HG03025 (cell line): ENCODE data around the gene LRP1.

Experiments used
- ATAC-seq: cut with Tn5 transposase; IDR thresholded peaks from one replicate; pipeline ENCODE4 v1.9.1; 2021; ENCODE audit warnings: mild to moderate bottlenecking, moderate library complexity; ENCODE audit not compliant: unreplicated experiment, low FRiP score

The LRP1 gene

DNA sequence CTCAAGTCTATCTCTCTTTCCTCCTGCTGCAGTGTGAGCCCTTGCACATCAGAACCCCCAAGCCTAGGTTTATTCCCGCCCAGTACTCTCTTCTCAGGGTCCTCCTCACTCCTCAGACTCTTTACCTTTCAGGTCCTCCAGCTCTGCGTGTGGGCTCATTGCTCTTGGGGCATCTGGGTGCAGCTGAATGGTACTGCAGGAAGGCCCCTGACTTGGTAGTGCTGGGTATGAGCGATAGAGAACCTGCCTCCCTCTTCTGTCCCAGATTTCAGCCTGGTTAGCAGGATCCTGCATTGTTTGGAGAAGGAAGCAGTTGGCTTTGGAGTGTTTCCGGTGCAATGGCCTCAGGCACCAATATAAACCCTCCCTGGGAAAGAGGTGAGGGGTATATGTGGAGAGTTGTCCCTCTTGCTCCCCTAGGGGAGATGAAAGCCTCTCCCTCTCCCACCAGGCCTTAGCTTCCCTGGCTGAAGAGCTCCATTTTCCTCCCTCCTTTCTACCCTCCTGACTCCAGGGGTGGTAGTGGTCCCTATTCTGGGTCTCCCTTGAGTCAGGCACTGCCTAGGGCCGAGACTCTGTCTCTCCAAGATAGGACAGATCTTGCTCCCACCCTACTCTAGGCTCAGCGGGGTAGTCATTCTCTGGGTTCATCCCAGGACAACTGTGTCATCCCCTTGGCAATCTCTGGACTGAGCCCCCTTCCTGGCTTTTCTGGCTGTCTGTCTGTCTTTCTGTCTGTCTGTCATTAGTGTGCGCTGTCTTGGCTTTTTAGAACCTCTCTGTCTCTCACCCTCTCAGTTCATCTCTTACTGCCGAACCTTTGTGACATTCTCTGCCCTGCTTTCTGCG lies 3.8 kb downstream of the LRP1 start:
- no peak for ATAC-seq

DNA sequence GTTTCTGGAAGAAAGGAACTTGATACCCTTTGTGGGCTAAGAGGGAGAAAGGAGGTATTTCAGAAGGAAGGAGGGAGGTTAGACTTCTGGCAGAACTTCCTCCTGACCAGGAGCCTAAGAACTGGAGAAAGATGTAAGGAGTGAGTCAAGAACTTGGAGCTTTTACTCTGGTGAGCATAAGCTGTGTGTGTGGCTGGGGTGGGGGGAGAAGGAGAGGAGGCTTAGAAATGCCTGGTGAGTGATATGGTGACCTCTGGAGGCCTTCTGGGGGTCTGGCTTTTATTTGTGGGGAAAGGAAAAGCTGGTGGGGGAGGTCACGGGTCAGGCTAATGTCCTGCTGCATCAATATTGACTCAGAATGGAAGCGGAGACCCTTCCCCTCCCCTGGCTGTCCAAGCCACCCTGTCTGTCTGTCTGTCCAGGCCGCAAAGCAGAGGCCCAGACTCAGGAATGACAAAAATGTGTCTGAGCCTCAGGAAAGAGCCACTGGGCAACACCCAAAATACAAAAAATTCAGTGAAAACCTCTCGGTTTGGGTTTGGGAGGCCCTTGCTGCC lies 4.8 kb downstream of the LRP1 start:
- ATAC-seq, result no peak

DNA sequence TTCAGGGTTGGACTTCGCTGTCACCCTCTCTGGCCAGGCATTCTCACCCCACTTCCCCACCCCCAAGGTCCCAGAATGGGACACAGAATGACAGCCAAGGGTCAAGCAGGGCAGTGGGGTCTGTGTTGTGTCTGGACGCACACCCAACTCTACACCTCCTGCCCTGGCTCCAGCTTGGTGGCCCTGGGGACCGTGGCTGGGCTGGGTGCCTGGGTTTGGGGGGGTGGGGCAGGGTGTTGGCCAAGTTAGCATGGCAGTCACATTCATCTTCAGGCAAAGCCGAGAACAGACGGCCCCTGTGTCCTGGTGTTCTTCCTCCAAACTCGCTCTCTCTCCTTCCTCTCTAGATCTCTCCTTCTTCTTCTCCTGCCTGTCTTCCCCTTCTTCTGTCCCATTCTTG lies 5.6 kb downstream of the LRP1 start:
- no peak for ATAC-seq

DNA sequence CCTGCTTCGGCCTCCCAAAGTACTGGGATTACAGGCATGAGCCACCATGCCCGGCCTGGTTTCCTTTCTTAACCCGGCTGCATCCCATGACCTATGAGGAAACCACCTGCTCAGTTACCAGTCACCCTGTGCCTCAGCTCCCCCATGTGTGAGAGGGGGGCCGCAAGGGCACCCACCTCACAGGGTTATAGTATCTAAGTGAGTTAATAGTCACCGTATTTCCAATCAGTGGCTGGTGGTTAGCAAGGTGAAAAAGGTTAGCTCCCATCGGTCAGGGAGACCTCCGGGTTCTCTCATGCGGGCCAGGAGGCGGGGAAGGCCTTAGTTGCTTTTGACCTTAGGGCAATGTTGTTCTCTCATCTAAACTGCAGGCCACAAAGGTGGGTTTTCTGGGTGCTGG lies 6.7 kb downstream of the LRP1 start:
- ATAC-seq, result no peak

DNA sequence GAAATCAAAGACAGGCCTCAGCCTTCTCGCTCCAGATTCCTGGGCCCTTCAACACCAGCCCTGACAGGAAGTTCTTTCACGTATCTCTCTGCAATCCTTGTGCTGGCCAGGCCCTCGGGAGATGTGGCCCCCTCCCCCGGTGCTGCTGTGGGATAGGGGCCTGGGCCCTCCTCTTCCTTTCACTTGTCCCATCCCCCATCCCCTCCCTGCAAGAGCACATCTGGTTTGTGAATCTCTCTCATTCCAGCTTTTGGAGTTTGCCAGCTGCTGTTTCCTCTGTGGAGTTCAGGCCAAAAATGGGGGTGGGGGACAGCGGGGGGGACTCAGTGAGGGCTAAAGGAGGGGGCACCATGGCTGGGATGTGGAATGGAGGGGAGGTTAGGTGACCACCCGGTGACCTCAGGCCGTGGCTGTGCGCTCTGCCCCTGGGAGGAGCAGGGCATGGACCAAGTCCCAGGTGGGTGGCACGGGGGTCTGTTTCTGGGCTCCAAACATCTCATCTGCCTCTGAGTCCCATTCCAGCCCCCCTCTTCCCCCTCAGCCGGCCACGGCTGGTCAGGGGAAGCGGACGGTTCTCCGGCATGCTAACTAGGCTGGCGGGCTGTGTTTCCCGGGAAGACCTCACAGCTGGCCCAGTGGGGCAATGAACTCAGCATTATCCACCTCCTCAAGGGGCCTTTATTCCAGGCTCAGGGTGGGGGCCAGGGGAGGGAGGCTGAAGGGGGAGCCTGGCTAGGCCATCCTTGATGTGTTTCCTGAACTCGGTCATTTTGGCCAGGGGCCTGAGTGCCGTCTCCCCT lies 7.4 kb downstream of the LRP1 start:
- ATAC-seq, result no peak

DNA sequence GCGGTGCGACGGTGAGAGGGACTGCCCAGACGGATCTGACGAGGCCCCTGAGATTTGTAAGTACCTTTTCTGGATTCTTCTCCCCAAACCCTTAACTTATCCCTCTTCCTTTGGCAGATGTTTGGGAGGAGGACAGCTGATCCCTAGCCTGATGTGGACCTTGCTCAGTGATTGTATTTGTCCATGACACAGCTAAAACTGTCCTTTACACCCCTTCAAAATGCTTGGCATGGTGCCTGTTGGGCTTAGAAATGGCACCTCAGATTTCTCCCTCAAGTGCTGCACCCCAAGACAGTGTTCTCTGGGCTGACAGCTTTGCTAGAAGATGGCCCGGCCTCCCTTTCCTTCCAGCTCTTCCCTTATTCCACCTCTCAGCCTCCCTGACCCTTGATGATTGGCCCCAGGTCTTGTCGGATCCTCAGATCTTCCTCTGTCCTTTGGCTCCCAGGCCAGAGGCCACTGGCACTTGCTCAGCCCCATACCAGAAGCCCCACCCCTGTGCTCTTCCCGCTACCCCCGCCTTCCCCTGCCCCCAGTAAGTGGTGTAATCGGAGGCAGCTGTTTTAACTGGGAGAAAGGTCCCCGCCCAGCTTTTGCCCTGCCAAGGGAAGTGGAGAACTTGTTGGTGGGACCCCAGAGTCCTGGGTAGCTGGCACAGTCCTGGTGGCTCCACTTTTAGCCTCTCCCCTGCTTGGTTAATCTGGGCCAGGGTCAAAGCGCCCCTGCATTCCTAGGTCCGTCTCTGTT lies 10.4 kb downstream of the LRP1 start:
- ATAC-seq, result no peak

DNA sequence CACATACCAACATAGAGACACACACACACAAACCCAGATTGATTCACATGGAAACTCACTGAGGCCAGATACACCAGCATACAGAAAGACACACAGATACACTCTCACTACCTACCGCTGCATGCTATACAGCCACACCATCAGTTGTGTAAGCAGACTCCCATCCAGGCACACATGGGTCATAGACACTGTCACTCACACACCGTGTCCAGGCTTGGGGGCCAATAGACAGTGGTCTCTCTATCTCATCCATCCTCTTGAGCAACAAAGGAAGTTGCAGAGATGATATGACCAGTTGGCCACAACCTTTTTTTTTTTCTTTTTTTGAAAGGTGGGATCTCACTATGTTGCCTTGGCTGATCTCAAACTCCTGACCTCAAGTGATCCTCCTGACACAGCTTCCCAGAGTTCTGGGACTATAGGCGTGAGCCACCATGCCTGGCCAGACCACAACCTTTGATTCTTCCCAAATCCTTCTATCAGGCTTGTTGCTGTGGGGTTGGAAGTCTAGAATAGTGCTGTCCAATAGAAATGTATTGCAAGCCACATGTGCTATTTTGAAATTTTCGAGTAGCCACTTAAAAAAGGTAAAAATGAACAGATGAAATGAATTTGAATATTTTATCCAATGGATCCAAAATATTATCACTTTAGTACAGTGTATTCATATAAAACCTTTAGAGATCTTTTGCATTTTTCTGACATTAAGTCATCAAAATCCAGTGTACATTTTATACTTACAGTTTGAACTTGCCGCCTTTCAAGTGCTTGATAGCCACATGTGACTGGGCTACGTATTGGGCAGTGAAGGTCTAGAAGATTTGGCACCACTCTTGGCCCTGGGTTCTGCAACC lies 11.7 kb downstream of the LRP1 start:
- ATAC-seq, result no peak

DNA sequence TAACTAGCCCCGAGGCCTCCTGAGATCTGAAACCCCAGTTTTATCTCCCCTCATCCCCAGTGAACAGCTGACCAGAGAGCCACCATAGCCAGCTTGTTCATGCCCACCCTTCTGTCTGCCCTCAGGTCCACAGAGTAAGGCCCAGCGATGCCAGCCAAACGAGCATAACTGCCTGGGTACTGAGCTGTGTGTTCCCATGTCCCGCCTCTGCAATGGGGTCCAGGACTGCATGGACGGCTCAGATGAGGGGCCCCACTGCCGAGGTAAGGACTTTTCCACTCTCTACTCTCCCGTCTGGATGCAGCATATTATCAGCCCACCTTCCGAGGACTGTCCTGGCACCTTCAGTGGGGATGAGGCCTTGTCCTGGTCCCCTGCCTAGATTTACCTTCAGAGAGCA lies 13.0 kb downstream of the LRP1 start:
- no peak for ATAC-seq

DNA sequence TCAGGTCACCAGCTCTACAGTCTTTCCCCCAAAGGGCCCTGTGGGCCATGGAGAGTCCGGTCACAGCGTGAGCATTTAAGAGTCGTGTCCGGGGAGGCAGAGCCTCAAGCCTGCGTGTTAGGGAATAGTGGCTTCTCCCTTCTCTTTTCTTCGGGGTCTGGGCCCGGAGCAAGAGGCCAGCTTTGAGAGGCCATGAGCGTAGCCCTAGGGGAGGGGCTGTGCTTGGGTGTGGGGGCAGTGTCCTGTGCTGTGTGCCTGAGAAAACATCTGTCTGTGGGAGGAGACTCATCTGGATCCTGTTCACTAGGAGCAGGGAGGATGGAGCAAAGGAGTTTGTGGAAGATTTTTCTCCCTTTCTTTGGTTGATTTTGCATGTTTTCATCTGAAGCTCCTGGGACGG lies 13.8 kb downstream of the LRP1 start:
- ATAC-seq, result no peak

DNA sequence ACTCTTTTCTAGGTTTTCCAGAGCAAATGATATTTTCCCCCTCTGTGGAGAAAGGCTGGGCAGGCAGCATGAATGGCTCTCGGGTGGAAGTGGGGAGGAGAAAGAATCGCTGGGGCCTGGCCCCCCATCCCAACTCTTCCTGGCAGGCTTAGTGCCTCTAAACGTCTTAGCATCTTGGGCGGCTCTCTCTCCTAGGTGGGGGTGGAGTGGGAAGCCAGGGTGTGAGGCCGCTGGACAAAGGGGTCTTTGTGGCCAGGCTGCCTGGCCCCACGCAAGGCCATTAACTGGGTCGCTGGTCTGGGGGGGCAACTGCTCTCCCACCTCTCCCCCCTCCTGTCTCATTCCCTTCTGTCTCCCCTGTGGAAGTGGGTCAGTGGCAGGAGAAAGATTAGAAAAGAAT lies 14.4 kb downstream of the LRP1 start:
- no peak for ATAC-seq

DNA sequence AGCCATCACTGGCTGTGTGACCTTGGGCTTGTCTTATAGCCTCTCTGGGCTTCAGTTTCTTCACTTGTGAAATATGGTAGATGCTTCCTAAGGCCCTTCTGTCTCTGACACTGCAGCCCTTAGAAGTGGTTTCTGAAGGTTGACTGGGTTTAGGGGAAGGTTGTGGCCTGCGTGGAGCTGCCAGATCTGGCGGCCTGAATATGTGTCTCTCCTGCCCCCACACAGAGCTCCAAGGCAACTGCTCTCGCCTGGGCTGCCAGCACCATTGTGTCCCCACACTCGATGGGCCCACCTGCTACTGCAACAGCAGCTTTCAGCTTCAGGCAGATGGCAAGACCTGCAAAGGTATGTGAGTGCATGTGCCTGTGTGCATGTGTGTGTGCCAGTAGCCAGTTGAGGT lies 15.2 kb downstream of the LRP1 start:
- ATAC-seq, result no peak

DNA sequence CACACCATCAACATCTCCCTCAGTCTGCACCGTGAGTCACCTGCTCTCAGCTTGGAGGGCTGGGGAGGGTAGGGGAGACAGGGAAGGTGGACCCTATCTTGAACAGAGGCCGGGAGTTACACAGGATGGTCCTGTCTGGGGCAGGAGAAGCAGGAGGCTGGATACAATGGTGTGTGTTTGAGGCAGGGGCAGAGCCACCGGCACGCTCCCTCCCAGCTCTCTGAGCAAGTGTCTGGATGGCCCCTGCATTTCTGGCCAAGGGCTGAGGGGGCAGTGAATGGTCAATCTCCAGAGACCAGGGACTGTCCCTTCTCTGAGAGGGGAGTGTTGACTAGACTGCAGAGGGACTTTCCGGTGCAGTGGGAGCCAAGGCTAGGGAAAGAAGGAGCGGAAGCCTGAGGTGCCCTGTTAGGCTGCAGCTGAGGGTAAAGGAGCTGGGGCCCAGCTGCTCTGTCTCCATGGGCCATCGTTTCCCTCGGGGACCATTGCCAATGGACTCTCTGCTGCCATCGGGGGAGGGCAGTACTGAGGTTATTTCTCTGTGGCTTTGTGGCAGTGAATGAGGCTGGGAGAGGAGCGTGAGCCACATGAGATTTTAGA lies 17.3 kb downstream of the LRP1 start:
- ATAC-seq, result no peak

DNA sequence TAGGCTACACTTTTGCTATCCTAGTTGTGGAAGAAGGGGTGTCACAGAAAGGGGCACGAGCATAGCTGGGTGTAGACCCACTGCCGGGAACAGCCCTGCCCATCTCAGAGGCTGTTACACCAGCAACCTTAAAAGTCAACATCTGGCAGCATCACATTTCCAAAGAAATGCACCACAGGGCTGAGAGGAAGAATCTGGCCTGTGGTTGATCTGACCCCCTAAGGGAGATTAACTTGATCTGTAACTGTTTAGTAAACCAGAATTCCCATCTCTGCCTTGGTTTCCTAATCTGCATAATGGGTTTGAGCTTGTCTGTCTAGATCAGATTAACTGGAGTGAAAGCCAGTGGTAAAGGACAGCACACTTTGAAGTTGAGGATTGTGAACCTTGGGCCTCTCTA lies 17.8 kb downstream of the LRP1 start:
- no peak for ATAC-seq

DNA sequence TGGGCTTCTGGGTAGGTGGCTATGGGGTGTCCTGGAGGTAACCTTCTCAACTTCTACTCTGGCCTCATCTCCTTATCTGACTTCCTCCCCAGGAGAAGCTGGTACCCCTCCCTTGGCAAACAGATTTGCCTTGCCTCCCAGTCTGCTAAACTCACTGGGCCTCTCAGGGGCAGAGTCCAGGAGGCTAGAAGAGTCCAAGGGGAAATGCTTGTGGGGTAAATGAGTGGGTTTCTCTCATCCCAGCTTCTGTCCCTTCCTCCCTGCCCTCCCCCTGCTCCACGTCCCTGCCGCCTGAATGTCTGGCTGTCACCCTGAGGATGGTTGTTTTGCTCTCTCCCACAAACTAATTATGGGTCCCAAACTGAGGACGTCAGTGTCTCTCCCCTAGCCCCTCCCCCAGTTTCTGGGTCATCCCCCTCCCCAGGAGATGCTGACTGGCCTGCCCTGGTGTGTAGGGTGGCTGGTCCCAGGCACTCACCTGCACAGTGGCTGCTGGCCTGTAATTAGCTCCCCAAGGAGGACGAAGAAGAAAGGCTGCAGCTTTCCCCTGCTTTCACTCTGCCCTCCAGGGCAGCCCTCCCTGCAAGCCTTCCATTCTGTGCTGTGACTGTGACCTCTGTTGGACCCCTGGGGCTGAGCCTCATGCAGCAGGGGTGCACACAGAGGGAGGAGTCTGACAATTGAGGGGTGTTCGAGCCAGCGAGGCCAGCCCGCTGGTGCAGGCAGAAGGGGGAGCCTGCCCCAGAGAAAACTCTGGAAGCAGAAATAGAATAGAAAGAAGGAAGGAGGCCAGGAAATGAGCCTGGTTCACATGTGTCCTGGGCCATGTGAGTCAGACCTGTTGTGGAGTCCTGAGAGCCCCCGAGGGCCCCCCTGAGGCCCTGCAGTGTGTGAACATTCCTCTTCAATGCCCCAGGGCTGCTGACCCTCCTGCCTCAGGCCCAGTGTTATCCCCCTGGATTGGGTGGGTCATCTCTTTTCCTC lies 19.0 kb downstream of the LRP1 start, which contains the start of gene LRP1-AS:
Gene LRP1-AS, minus strand, starts transcription at position 659 of the 984 bp plus-strand sequence.
- no peak for ATAC-seq

DNA sequence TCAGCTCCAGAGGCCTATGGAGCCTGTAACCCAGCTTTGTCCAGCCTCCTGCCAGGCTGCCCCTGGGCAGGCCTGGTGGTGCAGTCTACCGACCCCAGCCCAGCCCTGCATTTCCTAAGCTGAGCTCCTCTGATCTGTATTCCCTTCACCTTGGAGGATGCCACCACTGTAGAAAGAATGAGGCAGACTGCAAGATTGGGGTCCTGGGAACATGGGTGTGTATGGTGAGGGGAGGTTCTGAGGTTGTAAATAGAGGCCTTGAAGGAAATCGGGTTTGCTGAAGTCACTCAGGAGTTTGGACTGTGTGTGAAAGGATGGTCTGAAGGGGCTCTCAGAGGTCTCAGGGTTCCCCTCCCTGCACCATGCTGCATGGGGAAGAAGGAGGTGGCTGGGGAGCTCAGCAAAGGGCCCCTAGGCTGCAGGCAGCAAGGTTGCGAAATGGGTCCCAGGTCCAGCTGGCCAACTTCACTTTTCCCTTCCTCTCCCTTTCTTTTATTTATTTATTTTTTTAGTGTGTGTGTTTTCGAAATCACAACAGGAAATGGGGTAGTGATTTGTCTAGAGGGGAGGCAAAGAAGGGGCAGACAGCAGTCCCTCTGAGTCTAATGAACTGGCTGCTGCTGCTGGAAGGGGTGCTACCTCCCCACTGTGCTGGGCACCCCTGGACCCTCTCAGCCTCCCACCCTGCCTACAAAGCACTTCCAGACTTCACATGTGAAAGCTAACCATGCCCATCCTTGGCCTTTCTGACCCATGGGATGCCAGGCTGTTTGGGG lies 20.4 kb downstream of the LRP1 start:
- ATAC-seq, result no peak

DNA sequence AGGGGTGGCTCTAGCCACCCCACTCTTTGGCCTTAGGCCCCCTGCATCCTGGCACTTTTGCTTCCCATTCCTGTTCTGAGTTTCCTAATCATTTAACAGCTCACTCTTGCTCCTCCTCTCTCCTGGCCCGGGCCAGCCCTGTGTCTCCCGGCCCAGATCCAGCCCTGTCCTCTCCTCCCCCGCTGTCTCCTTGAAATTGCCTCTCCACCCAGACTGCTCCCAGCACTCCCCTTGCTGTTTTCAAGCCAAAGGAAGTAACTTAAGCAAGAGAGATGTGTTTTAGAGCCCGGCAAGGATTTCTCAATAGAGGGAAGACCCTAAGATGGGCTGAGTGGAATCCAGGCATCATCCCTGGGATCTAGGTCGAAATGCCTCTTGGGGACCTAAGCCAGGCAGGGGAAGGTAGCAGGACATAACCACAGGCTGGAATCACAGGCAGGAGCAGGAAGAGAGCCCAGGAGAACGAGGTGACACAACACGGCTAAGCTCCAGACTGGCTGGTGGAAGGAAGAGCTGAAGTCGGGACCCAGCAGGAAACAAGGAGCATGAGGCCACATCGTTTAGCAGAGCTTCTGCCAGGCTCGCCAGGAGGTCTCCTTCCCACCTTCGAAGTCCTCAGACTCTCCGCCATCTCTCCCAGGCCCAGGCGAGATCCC lies 21.1 kb downstream of the LRP1 start:
- no peak for ATAC-seq

DNA sequence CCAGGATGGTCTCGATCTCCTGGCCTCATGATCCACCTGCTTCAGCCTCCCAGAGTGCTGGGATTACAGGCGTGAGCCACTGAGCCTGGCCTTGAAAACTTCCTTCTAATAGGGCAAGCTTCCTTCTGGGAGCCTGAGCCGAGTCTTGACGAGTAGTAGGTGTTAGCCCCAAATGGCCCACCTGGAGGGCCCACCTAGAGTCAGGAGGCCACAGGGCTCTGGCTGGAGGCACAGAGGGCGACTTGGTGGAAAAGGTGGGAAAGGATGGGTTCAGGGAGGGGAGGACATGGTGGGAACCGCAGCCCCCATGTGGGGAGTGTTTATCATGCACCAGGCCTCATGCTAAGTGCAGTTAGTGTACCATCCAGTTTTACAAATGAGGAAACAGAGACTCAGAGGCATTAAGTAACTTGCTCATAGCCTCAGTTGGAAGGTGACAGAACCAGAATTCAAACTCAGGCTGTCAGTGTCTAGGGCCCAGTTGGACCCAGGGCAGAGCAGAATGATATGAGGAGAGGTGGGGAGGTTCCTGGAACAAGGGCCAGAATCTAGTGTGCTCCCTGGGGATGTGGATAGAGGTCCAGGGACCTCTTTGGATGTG lies 22.2 kb downstream of the LRP1 start:
- no peak for ATAC-seq
